Stimulated activated CD8-positive, alpha-beta memory T cell treated with anti-CD3 and anti-CD28 coated beads, Interleukin-7, amount 100 ng/mL, for 1 hour (primary cell): ENCODE results near the gene UQCRC1.

Source experiments
- DNase-seq, 2 donors: peaks; one replicate each; pipeline ENCODE4 v3.0.0-alpha.2; 2020; ENCODE audit warnings: low read depth in 2 of 2

Gene UQCRC1

GRCh38 chr3:48633743-48634142, 24.3 kb upstream of the UQCRC1 start:
- no peak for DNase-seq

- DNase-seq: no peak
These were observed 23.8 kb upstream of the UQCRC1 start for GRCh38 chr3:48633256-48633655.

- DNase-seq: no peak
These were observed 22.3 kb upstream of the UQCRC1 start for GRCh38 chr3:48631516-48632448.

GRCh38 chr3:48630833-48631232, 21.4 kb upstream of the UQCRC1 start:
- no peak for DNase-seq

GRCh38 chr3:48630407-48630806, 21.0 kb upstream of the UQCRC1 start:
- DNase-seq: no peak

- no peak for DNase-seq
These were observed 20.4 kb upstream of the UQCRC1 start for GRCh38 chr3:48629894-48630293.

GRCh38 chr3:48628277-48629017, 19.0 kb upstream of the UQCRC1 start:
- no peak for DNase-seq

- no peak for DNase-seq
These were observed 16.2 kb upstream of the UQCRC1 start for GRCh38 chr3:48625600-48625999.

GRCh38 chr3:48624767-48625166, 15.3 kb upstream of the UQCRC1 start:
- no peak for DNase-seq

- DNase-seq: no peak
These were observed 14.6 kb upstream of the UQCRC1 start for GRCh38 chr3:48623851-48624547.

GRCh38 chr3:48621461-48621869, 12.0 kb upstream of the UQCRC1 start, which contains the start of gene TMEM89:
Gene TMEM89 (minus strand): TSS chr3:48621769. CDS start chr3:48621756, 13 bp downstream.
- DNase-seq: no peak

GRCh38 chr3:48619541-48620524, 10.4 kb upstream of the UQCRC1 start:
- no peak for DNase-seq

- no peak for DNase-seq
These were observed 8.1 kb upstream of the UQCRC1 start for GRCh38 chr3:48617559-48617958.

GRCh38 chr3:48614044-48614443, 4.6 kb upstream of the UQCRC1 start:
- no peak for DNase-seq

- no peak for DNase-seq
These were observed 2.9 kb upstream of the UQCRC1 start for GRCh38 chr3:48612309-48612708.

- DNase-seq: no peak
These were observed 1.9 kb downstream of the UQCRC1 start for GRCh38 chr3:48607519-48607918.

- DNase-seq: no peak
These were observed 7.8 kb downstream of the UQCRC1 start for GRCh38 chr3:48601622-48601994.

- DNase-seq: no peak
These were observed 8.5 kb downstream of the UQCRC1 start for GRCh38 chr3:48600711-48601621.

GRCh38 chr3:48599509-48600285, 9.7 kb downstream of the UQCRC1 start:
- no peak for DNase-seq
